GM18505 (cell line): ENCODE measurements around the gene TES.

Experiments
- ATAC-seq: cut with Tn5 transposase; IDR thresholded peaks from one replicate; pipeline ENCODE4 v1.9.1; 2021; ENCODE audit not compliant: unreplicated experiment
- POLR2A ChIP-seq: IDR thresholded peaks from 4 replicates; pipeline ENCODE4 v1.6.1; 2011; ENCODE audit warnings: borderline replicate concordance; ENCODE audit not compliant: insufficient read depth, insufficient read length; ENCODE audit errors: extremely low read depth

Gene TES

GRCh38 chr7:116177009-116177408 is 33.3 kb upstream of the TES start:
- no peak for ATAC-seq

GRCh38 chr7:116180302-116180701 is 30.0 kb upstream of the TES start:
- TF ChIP-seq POLR2A: no peak
- ATAC-seq: peak; percentile 81

More at GRCh38 chr7:116177009-116177408, 33.3 kb upstream of the TES start:
- no peak for TF ChIP-seq POLR2A

DNA sequence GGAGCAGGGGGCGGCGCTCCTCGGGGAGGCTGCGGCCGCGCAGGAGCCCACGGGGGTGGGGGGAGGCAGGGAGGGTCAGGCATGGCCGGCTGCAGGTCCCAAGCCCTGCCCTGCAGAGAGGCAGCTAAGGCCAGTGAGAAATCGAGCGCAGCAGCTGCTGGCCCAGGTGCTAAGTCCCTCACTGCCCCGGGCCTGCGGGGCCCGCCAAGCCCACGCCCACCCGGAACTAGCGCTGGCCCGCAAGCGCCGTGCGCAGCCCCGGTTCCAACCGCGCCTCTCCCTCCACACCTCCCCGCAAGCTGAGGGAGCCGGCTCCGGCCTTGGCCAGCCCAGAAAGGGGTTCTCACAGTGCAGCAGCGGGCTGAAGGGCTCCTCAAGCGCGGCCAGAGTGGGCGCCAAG is 28.3 kb upstream of the TES start:
- no peak for ATAC-seq
- no peak for TF ChIP-seq POLR2A

DNA sequence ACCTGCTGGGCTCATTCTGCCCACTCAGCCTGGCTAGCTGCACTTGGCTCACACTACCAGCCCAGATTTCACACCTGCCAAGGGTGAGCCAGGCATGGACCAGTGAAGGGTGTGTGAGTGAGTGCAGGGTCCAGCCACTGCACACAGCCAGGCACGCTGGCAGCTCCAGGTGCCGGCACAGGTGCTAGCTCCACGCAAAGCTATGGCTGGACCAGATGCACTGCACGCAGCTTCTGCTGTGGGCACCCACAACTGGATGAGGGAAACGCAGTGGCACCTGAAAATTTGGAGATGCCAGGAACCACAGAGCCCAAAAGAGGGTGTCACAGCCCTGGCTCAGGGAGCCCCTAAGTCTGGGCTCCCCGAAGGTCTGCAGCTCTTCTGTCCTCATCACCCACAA is 24.9 kb upstream of the TES start:
- ATAC-seq: no peak
- TF ChIP-seq POLR2A: no peak

DNA sequence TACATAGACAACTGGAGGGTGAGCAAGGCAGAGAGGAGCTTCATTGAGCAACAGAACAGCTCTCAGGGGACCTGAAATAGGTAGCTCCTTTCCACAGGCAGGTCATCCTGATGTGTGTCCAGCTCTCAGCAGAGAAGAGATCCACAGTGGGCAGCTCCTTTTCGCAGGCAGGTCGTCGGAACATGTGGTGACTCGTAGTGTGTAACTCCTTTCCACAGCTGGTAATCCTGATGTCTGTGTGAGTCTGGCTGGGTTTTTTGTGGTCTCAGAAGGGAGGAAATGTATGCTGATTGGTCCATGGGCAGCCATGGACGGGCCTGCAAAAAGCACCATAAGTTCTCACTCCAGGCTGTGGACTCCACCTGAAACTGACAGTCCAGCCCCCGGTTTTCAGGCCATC is 24.4 kb upstream of the TES start:
- TF ChIP-seq POLR2A: no peak
- no peak for ATAC-seq

- ATAC-seq: no peak
- no peak for TF ChIP-seq POLR2A
These were observed 22.9 kb upstream of the TES start for GRCh38 chr7:116187400-116187799.

DNA sequence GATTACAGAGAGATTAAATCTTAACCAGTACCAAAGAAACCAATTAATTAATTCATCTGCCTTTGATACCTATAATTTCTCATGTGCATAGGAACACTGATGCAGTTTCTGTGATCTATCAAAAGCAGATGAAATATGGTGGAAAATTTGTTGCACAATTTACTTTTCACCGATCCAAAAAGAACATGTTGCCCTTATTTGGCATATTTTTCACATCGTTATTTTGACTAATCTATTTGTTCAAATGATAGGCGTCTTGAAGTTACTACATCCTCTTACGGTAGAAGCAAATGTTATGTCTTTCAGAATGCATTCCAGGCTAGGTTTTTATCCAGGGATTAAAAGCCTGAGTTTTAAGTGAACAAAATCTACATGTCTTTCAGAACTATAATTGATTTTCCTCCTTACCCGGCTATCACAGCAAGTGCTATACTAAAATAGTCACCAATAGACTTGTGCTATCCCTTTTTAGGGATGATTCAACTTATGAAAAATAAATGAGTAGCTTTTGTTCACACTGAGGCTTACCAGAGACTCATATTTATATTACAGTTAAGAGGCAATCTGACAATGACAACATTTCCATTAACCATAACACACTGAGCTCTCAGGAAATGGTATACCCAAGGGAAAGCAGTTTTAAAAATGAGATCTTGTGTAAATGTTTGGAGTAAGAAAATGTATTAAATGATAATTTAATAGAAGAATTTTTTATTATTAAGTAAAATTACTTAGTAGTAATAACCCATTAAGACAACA is 16.8 kb upstream of the TES start:
- no peak for TF ChIP-seq POLR2A
- no peak for ATAC-seq

- no peak for TF ChIP-seq POLR2A
- ATAC-seq: no peak
These were observed 16.2 kb upstream of the TES start for GRCh38 chr7:116194115-116194514.

DNA sequence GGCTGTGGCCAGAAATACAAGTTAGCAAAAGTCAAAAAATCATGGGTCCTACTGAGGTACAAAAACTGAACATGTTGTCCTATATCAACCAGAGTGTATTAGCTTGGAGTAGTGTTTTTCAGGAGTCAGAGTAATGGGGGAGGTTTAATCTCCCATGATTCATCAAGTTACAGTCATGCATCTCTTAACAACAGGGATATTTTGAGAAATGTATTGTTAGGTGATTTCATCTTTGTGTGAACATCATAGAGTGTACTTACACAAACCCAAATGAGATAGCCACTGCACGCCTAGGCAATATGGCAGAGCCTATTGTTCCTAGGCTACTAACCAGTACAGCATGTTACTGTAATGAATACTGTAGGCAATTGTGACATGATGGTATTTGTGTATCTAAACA is 14.9 kb upstream of the TES start:
- ATAC-seq: no peak
- no peak for TF ChIP-seq POLR2A

DNA sequence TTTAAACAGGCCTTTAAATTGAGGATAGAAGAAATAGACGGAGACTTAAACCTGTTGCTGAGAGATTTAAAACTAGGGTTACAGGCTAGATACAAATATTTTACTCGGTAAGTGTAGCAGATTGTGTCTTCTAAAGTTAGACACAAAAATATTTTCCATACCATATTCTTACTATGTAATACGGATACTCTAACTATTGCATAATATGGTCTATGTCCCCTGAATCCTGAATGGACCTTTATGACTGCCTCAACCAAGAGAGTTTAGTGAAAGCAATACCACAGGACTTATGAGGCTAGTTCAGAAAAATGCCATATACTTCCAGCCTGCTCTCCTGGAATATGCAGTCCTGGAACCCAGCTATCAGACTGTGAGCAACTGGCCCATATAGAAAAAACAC is 13.4 kb upstream of the TES start:
- TF ChIP-seq POLR2A: no peak
- no peak for ATAC-seq

DNA sequence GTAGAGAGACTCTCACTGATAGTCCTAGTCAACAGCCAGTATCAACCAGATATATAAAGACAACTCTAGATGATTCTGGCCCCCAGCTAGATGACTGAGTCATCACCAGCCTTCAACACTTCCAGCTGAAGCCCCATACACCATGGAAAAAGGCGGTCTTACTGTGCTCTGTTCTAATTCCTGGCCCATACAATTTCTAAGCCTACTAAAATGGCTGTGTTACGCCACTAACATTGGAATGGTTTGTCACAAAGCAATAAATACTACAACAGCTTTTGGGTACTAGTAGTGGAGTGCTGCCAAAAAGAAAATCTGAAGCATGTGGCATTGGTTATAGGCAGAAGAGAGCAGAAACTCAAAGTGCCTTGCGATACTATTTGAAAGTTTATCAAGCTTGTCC is 13.0 kb upstream of the TES start:
- TF ChIP-seq POLR2A: no peak
- no peak for ATAC-seq

DNA sequence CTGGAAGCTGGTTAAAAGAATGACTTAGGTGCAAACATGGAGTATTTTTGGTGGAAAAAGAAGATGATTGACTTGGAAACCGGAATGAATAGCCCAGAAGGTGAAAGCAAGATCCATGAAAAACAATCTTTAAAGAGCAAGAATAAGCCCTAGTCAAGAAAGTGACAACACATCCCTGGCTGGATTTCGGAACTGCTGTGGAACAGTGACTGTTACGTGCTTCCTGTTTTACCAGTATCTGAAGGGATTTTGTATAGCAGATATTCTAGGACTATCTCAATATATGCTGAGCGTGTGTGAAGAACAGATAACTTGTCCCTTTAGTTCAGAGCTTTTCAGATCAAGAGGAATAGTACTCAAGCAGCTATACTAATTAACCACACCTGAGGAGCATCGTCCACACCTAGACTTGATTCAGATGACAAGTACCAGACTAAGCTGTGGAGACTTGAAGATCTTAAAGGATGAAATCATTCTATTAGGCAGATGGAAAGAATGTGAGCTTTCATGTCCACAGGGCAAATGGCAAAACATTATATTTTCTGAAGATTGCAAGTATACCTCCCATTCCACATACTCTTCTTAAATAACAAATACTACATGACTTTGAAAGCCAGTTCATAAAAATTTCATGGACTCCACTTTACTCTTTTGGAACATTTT is 11.5 kb upstream of the TES start:
- no peak for TF ChIP-seq POLR2A
- no peak for ATAC-seq

GRCh38 chr7:116200963-116201362 is 9.4 kb upstream of the TES start:
- no peak for ATAC-seq

GRCh38 chr7:116206141-116206540 is 4.2 kb upstream of the TES start:
- TF ChIP-seq POLR2A: no peak
- no peak for ATAC-seq

More at GRCh38 chr7:116200963-116201362, 9.4 kb upstream of the TES start:
- TF ChIP-seq POLR2A: no peak
